Ishikawa (cell line): ENCODE data around the gene CAPZB.

Experiments used
- CEBPB ChIP-seq: IDR thresholded peaks from 2 replicates; pipeline ENCODE4 v1.6.1; 2012
- EP300 ChIP-seq: IDR thresholded peaks from 2 replicates; pipeline ENCODE4 v1.6.1; 2012; ENCODE audit warnings: borderline replicate concordance
- MAX ChIP-seq: IDR thresholded peaks from 2 replicates; pipeline ENCODE4 v1.6.1; 2012
- RAD21 ChIP-seq: IDR thresholded peaks from 2 replicates; pipeline ENCODE4 v1.6.1; 2012; ENCODE audit warnings: low read depth
- REST ChIP-seq: IDR thresholded peaks from 2 replicates; pipeline ENCODE4 v1.6.1; 2012; ENCODE audit warnings: low read depth, mild to moderate bottlenecking
- TEAD4 ChIP-seq: IDR thresholded peaks from 2 replicates; pipeline ENCODE4 v1.6.1; 2012
- USF1 ChIP-seq: IDR thresholded peaks from 2 replicates; pipeline ENCODE4 v1.6.1; 2012
- YY1 ChIP-seq: IDR thresholded peaks from 2 replicates; pipeline ENCODE4 v1.6.1; 2012; ENCODE audit warnings: low read depth

- TF ChIP-seq TEAD4 (no peak), CEBPB (no peak), EP300 (no peak), RAD21 (no peak), USF1 (no peak), MAX (no peak), YY1 (no peak), REST (no peak)
Observed at GRCh38 chr1:19458815-19459417, 26.4 kb downstream of the CAPZB start.
